Right atrium auricular region (tissue), 2 donors: Measurements from ENCODE around the gene USP37. TPM values are rescaled to one million over a fixed set of nuclear protein-coding genes. Genes with fewer than 3 reads are reported as not detected.

Experiments
- DNase-seq: peaks from one replicate; pipeline ENCODE4 v3.0.0-alpha.2; 2019; ENCODE audit warnings: low spot score
- H3K27ac ChIP-seq, 2 donors: fragments of 200-600 bp; sonication (generic); 1 replicate in 1 of 2; 2 replicates in 1 of 2; pipeline ENCODE4 v1.5.1; 2016 to 2019
- H3K27me3 ChIP-seq, 2 donors: fragments of 200-600 bp; sonication (generic); one replicate each; pipeline versions ENCODE4 v1.5.1 to v1.6.0; 2017 to 2019
- H3K36me3 ChIP-seq: fragments of 200-600 bp; sonication (generic); one replicate; pipeline ENCODE4 v1.5.1; 2016
- H3K4me1 ChIP-seq, 2 donors: fragments of 200-600 bp; sonication (generic); one replicate each; pipeline versions ENCODE4 v1.5.1 to v1.6.0; 2017 to 2019
- H3K4me3 ChIP-seq, 2 donors: fragments of 200-600 bp; sonication (generic); 1 replicate in 1 of 2; 2 replicates in 1 of 2; pipeline ENCODE4 v1.5.1; 2017 to 2019; ENCODE audit warnings: mild to moderate bottlenecking in 1 of 2, moderate library complexity in 1 of 2
- H3K9me3 ChIP-seq, 2 donors: fragments of 200-600 bp; sonication (generic); one replicate each; pipeline ENCODE4 v1.5.1; 2019
- CTCF ChIP-seq, 2 donors: fragments of 200-600 bp; sonication (generic); IDR thresholded peaks; one replicate each; pipeline ENCODE4 v1.5.1; 2019; ENCODE audit warnings: antibody characterized with exemption in 2 of 2
- microRNA counts, 2 donors: library from miRNA; unstranded; fragments of <30 nt; microRNA quantifications; one replicate each; lab custom pipeline; 2016 to 2017
- microRNA-seq, 2 donors: library from miRNA; unstranded; fragments of <30 nt; microRNA quantifications; one replicate each; pipeline ENCODE4, GENCODE V29; 2016 to 2017; ENCODE audit warnings: borderline number of aligned reads in 2 of 2, borderline replicate concordance in 1 of 2
- total RNA-seq, 2 donors: library from RNA; depleted of rRNA; stranded (reverse); fragments of >200 nt; gene quantifications; one replicate each; pipeline ENCODE4 v1.1.0, GENCODE V29; 2016

Gene USP37
- total RNA-seq, 2 donors from 2014 or later = 5.2 to 5.3 TPM

GRCh38 chr2:218402491-218402901 lies 165.7 kb downstream of the USP37 start:
- H3K27ac ChIP-seq = peak overlapping the region; percentile 98 to 99
- no peaks in the 10 kb centered on the region for H3K27me3 ChIP-seq
- peaks cover 0 to 73% of the 10 kb centered on the region in 2 donors for H3K4me1 ChIP-seq
- no peak overlapping the region for H3K4me3 ChIP-seq
- H3K9me3 ChIP-seq = no peaks in the 10 kb centered on the region
- DNase-seq = no peak
- TF ChIP-seq CTCF (IDR thresholded peaks at IDR 0.05) = no peak
- H3K36me3 ChIP-seq = peaks cover 36% of the 10 kb centered on the region

- peak overlapping the region in 1 of 2 donors; percentile 96 for H3K4me3 ChIP-seq
- peaks cover 0 to 73% of the 10 kb centered on the region in 2 donors for H3K4me1 ChIP-seq
- peak overlapping the region; percentile 98 to 99 for H3K27ac ChIP-seq
- H3K36me3 ChIP-seq = peaks cover 36% of the 10 kb centered on the region
- H3K27me3 ChIP-seq = no peaks in the 10 kb centered on the region
- H3K9me3 ChIP-seq = no peaks in the 10 kb centered on the region
- no peak for TF ChIP-seq CTCF (IDR thresholded peaks at IDR 0.05)
- DNase-seq = no peak
Observed at GRCh38 chr2:218401890-218402289, 166.3 kb downstream of the USP37 start.

- H3K27me3 ChIP-seq = no peaks in the 10 kb centered on the region
- H3K4me1 ChIP-seq = peaks cover 0 to 74% of the 10 kb centered on the region in 2 donors
- DNase-seq = no peak
- H3K36me3 ChIP-seq = peaks cover 36% of the 10 kb centered on the region
- no peaks in the 10 kb centered on the region for H3K9me3 ChIP-seq
- H3K4me3 ChIP-seq = peak overlapping the region; percentile 93 to 96
- no peak for TF ChIP-seq CTCF (IDR thresholded peaks at IDR 0.05)
- peak overlapping the region; percentile 98 to 99 for H3K27ac ChIP-seq
Observed at GRCh38 chr2:218400930-218401881, 166.9 kb downstream of the USP37 start.

MicroRNAs encoded within 50 kb of the gene (microRNA counts, 767-probe panel; counts per million panel counts)
- 4,417 to 10,092 counts per million in 2 donors for microRNA hsa-miR-26b-5p (lab: Ali Mortazavi, UCI)

Small RNAs within 50 kb of the gene (microRNA-seq; reads per million reads assigned to microRNA genes)
- gene MIR26B = 93,727 to 111,928 reads per million in 2 donors

Other genes with a start within 250 kb of the USP37 start
- gene CATIP, start 211.5 kb downstream of the USP37 start, total RNA-seq = not detected
- gene SLC11A1, start 186.1 kb downstream of the USP37 start, total RNA-seq = 10 to 100 TPM in 1 of 2 donors, 1 to 10 TPM in 1; 8.7 to 22.1 TPM
- gene CTDSP1, start 168.5 kb downstream of the USP37 start, total RNA-seq = 10 to 100 TPM; 54.2 to 99.5 TPM
- not detected for gene VIL1, start 149.2 kb downstream of the USP37 start, total RNA-seq
- gene CNOT9, start 488 bp upstream of the USP37 start, total RNA-seq = 10 to 100 TPM; 20.3 to 26.2 TPM
- gene PLCD4, start 39.5 kb upstream of the USP37 start, total RNA-seq = under 1 TPM; 0.51 to 0.70 TPM
- gene ZNF142, start 91.3 kb upstream of the USP37 start, total RNA-seq = 10 to 100 TPM; 13.6 to 17.9 TPM
- gene BCS1L, start 91.3 kb upstream of the USP37 start, total RNA-seq = 10 to 100 TPM; 16.8 to 21.2 TPM
- gene RNF25, start 103.7 kb upstream of the USP37 start, total RNA-seq = 10 to 100 TPM; 13.9 to 18.2 TPM
- 1 to 10 TPM; 6.0 to 8.5 TPM for gene STK36, start 103.7 kb upstream of the USP37 start, total RNA-seq
- 1 to 10 TPM; 8.2 to 9.9 TPM for gene TTLL4, start 142.5 kb upstream of the USP37 start, total RNA-seq
- 10 to 100 TPM; 17.2 to 23.4 TPM for gene CYP27A1, start 213.8 kb upstream of the USP37 start, total RNA-seq